Stimulated activated CD4-positive, alpha-beta T cell treated with anti-CD3 and anti-CD28 coated beads, Interleukin-2, amount 100 ng/mL, for 24 hours (primary cell): ENCODE measurements around the gene RRP12.

ENCODE experiments used
- DNase-seq, 2 donors: peaks; one replicate each; pipeline ENCODE4 v3.0.0-alpha.2; 2020

The RRP12 gene

GRCh38 chr10:97307866-97308780 is 93.0 kb downstream of the RRP12 start:
- DNase-seq = no peak

GRCh38 chr10:97307441-97307840 is 93.7 kb downstream of the RRP12 start:
- DNase-seq = no peak
